Mucosa of rectum (tissue), 2 donors: ENCODE results near the gene TIMP2.

ENCODE experiments used
- H3K27ac ChIP-seq, 2 donors: one replicate each; pipeline ENCODE4 v1.7.0; 2013; ENCODE audit warnings: inconsistent platforms in 2 of 2, low read depth in 2 of 2, low read length in 2 of 2
- H3K27me3 ChIP-seq, 2 donors: one replicate each; pipeline ENCODE4 v1.7.0; 2013; ENCODE audit warnings: low read length in 2 of 2; ENCODE audit not compliant: control insufficient read depth in 2 of 2, insufficient read depth in 2 of 2
- H3K36me3 ChIP-seq, 2 donors: one replicate each; pipeline ENCODE4 v1.7.0; 2013; ENCODE audit warnings: low read length in 2 of 2; ENCODE audit not compliant: control insufficient read depth in 2 of 2, insufficient read depth in 2 of 2
- H3K4me1 ChIP-seq, 2 donors: one replicate each; pipeline ENCODE4 v1.7.0; 2013; ENCODE audit warnings: low read length in 2 of 2, mild to moderate bottlenecking in 1 of 2; ENCODE audit not compliant: control insufficient read depth in 2 of 2, insufficient read depth in 2 of 2
- H3K4me3 ChIP-seq, 2 donors: one replicate each; pipeline ENCODE4 v1.7.0; 2013; ENCODE audit warnings: low read length in 2 of 2
- H3K9ac ChIP-seq, 2 donors: one replicate each; pipeline ENCODE4 v1.7.0; 2013; ENCODE audit warnings: low read length in 2 of 2, low read depth in 1 of 2, mild to moderate bottlenecking in 1 of 2
- H3K9me3 ChIP-seq, 2 donors: one replicate each; pipeline ENCODE4 v1.7.0; 2013; ENCODE audit warnings: low read length in 2 of 2; ENCODE audit not compliant: control insufficient read depth in 2 of 2
- donor health status: healthy.
- donor health status: Normal muscosa, but diverticular disease.

Gene TIMP2

DNA sequence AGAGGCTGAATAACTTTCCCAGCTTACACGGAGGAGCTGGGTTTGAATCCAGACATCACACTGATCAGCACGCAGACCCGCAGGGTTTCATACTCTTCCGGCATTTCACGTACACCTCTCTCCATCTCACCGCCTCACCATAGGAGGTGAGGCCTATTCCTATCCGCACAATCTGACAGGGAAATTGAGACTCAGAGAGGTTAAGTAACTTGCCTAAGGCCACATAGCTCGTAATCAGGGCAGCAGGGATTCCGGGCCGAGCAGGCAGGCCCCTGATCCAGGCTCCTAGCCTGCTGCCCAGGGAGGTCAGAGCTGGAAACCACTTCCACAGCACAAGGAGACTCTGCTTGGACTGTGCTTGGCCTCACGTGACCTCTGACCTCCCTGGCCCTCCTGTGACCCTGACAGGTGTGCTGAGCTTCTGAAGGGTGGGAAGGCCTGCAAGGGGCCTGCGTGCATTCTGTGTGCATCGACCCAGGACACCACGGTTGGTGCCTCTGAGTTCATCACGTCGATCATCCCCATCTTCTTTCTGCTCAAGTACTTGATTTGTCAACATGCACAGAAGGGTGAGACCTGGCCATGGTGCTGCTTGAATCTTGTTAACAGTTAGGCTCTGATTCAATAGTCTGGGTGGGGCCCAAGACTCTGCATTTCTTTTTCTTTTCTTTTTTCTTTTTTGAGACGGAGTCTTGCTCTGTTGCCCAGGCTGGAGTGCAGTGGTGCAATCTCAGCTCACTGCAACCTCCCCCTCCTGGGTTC, 26.9 kb downstream of the TIMP2 start:
- Histone ChIP-seq H3K4me3 (no peak overlapping the region), H3K36me3 (no peaks in the 10 kb centered on the region), H3K4me1 (peaks cover 6 to 7% of the 10 kb centered on the region in 2 donors), H3K9ac (no peak overlapping the region), H3K9me3 (no peaks in the 10 kb centered on the region), H3K27me3 (no peaks in the 10 kb centered on the region), H3K27ac (no peak overlapping the region)

DNA sequence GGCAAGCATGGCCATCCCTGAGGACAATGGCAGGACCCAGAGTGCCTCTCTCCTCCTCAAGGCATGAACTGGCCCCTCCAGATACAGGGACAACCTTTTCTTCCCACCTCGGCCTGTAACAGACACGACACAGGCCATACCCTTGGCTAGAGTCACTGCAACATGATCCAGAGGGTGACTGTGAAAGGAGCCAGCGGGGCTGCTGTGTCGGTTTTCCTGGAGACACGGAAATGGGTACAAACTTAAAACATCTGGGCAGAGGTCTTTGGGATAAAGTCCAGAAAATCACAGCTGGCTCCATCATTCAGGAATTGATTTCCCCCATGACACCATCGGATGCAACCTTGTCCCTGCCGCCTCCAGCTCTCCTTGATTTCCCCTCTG, 27.5 kb downstream of the TIMP2 start:
- Histone ChIP-seq H3K4me1 (peaks cover 7 to 8% of the 10 kb centered on the region in 2 donors), H3K27ac (no peak overlapping the region), H3K4me3 (no peak overlapping the region), H3K9me3 (no peaks in the 10 kb centered on the region), H3K27me3 (no peaks in the 10 kb centered on the region), H3K36me3 (no peaks in the 10 kb centered on the region), H3K9ac (no peak overlapping the region)

DNA sequence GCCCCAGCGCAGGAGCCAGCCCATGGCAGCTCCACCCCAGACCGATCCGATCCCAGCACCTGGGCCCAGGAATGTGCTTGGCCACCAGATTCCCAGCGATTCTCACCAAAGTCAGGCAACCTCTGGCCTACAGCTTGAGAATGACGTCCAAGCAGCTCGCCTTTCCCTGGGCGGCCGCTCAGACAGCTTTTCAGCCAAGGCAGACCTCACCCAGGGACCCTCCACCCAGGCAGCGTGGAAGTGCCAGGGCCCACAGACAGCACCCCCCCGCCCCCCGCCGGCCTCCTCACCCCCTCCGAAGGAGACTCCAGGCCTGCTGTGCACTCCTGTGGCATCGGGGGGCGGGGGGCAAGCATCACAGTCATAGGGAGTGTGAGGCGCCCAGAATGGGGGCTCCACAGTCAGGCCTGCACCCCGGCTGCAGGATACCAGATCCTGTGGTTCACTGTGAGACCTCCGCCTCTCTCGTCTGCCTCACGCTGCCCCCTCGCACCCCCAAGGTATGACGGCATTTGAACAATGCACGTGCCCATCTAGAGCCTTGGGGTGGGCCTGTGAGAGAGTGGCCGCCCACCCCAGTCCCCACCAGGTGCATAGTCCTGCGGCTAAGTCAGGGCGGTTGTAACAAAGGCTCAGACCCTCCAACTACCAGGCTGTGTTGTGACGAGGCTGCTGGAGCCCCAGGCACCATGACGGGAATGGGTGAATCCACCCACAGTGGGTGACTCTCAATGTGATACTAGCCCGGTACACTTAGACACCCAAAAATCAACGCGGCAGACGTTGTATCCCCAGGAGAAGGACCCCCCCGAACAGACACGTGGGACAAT, 28.1 kb downstream of the TIMP2 start:
- Histone ChIP-seq H3K4me1 (peaks cover 7 to 13% of the 10 kb centered on the region in 2 donors), H3K9me3 (no peaks in the 10 kb centered on the region), H3K9ac (no peak overlapping the region), H3K4me3 (no peak overlapping the region), H3K27ac (no peak overlapping the region), H3K27me3 (no peaks in the 10 kb centered on the region), H3K36me3 (no peaks in the 10 kb centered on the region)

DNA sequence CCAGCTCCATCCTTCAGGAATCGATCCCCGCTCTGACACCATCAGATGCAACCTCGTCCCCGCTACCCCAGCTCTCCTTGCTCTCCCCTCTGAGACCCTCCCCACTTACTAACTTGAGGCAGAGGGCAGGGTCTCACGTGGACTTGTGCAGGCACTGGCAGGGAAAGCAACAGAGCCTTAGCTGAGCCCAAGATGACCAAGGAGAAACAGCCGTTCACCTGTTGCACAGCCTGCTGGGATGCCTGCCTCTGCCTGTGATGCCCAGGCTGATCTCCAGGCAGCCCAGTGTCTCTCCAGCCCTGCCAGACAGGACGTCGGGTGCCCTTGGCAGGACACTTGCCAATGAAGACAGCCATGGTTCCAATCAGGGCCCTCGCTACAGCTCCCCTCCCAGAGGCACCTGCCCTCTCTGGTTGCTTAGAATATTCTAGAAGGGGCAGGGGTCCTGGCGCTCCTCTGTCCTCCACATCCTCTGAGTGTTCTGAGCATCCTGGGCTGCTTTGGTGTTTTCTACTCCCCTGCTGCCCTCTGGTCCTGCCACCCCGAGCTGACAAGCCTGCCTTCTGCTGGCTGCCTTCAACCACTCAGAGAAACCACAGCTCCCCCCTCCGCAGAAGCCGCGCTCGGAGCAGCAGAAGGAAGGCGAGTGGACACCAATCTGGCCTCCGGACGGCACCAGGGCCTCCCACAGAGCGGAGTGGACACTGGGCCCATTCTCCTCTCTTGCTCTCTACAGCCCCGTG, 28.9 kb downstream of the TIMP2 start:
- no peaks in the 10 kb centered on the region for H3K9me3 ChIP-seq
- no peak overlapping the region for H3K27ac ChIP-seq
- H3K4me1 ChIP-seq = peaks cover 10 to 21% of the 10 kb centered on the region in 2 donors
- H3K4me3 ChIP-seq = no peak overlapping the region
- H3K36me3 ChIP-seq = no peaks in the 10 kb centered on the region
- H3K27me3 ChIP-seq = no peaks in the 10 kb centered on the region
- H3K9ac ChIP-seq = no peak overlapping the region

DNA sequence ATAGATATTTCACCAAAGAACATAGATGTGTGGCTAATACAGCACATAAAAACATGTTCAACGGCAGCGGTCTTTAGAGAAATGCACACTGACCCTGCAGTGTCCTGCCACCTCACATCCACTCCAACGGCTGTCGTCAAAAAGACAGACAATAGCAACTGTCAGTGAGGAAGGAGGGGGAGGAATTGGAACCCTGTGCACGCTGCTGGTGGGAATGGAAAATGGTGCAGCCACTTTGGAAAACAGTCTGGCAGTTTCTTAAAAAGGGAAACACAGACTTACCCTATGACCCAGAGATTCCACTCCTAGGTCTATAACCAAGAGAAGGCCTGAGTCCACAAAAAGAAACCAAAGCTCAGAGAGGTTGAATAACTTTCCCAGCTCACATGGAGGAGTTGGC, 29.9 kb downstream of the TIMP2 start:
- Histone ChIP-seq H3K36me3 (no peaks in the 10 kb centered on the region), H3K27ac (no peak overlapping the region), H3K27me3 (no peaks in the 10 kb centered on the region), H3K4me3 (no peak overlapping the region), H3K9me3 (no peaks in the 10 kb centered on the region), H3K9ac (no peak overlapping the region), H3K4me1 (peaks cover 10 to 24% of the 10 kb centered on the region in 2 donors)

DNA sequence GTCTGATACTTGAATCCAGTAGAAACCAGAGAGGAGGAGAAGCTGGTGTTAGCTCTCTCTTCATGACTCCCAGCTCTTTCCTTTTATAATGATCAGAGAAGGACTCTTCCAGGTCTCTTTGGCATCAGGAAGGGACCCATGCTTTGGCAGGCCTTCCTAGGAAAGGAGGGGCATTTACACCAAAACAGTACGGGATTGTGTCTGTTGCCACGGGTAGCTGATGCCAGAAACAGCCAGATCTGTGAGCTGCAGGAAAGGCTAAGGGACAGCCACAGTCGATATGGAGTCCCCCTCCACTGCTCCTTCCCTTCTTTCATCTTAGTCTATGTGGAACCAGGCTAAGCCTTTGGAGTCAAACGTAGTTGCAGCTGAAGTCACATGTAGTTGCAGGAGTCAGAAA, 31.5 kb downstream of the TIMP2 start:
- Histone ChIP-seq H3K27ac (no peak overlapping the region), H3K27me3 (no peaks in the 10 kb centered on the region), H3K36me3 (no peaks in the 10 kb centered on the region), H3K4me3 (no peak overlapping the region), H3K9me3 (no peaks in the 10 kb centered on the region), H3K9ac (no peak overlapping the region), H3K4me1 (peaks cover 10 to 24% of the 10 kb centered on the region in 2 donors)

DNA sequence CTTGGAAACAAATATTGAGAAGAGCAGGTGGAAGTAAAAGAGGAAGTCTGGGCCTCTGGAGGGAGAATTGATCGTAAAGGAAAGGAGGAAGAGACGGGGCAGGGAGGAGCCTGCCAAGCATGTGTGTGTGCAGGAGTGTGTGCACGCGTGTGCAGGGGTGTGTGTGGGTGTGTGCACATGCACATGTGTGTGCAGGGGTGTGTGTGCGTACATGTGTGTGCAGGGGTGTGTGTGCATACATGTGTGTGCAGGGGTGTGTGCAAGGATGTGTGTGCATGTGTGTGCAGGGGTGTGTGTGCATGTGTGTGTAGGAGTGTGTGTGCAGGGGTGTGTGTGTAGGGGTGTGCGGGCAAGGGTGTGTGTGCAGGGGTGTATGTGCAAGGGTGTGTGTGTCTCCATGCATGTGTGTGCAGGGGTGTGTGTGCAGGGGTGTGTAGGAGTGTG, 32.2 kb downstream of the TIMP2 start:
- H3K27ac ChIP-seq = no peak overlapping the region
- H3K4me1 ChIP-seq = peaks cover 10 to 24% of the 10 kb centered on the region in 2 donors
- no peaks in the 10 kb centered on the region for H3K36me3 ChIP-seq
- H3K27me3 ChIP-seq = no peaks in the 10 kb centered on the region
- H3K4me3 ChIP-seq = no peak overlapping the region
- H3K9ac ChIP-seq = no peak overlapping the region
- H3K9me3 ChIP-seq = no peaks in the 10 kb centered on the region

DNA sequence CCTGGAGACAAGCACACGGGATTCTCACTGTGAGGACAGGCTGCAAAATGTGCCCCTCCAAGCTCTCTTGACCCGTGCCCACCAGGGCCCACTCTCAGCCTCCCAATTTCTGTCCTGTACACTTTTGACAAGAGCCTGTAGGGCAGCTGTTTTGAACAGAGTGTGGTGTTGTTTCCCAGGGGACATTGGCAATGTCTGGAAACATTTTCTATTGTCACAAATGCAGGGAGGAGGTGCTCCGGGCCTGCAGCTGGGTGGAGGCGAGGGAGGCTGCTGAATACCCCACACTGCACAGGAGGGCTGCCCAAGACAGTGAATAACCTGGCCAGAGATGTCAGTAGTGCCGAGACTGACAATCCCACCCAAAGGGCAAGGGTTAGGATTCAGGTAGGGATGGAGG, 32.7 kb downstream of the TIMP2 start:
- H3K4me1 ChIP-seq = peaks cover 10 to 24% of the 10 kb centered on the region in 2 donors
- H3K27ac ChIP-seq = no peak overlapping the region
- H3K9ac ChIP-seq = no peak overlapping the region
- H3K4me3 ChIP-seq = no peak overlapping the region
- H3K9me3 ChIP-seq = no peaks in the 10 kb centered on the region
- no peaks in the 10 kb centered on the region for H3K36me3 ChIP-seq
- H3K27me3 ChIP-seq = no peaks in the 10 kb centered on the region

DNA sequence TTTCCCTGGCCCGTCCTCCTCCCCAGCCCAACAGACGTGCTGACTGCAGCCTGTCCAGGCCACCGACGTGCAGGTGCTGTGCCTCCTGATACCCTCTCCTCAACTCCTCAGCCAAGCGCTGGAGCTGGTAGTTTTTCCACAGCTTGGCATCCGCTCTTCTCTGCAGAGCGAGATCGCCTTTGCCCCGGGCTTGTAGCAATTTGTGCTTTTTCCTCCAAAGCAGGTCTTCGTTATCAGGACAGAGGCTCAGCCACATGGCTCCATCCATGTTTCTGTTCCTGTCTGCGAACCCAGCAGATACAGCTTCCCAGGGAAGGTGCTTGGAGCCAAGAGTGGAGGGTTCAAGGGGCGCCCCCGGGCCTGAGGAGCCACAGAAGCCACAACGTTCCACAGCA, 33.1 kb downstream of the TIMP2 start:
- peak overlapping the region; percentile 20 to 58 for H3K27ac ChIP-seq
- H3K27me3 ChIP-seq = no peaks in the 10 kb centered on the region
- no peak overlapping the region for H3K4me3 ChIP-seq
- no peaks in the 10 kb centered on the region for H3K36me3 ChIP-seq
- peaks cover 10 to 24% of the 10 kb centered on the region in 2 donors for H3K4me1 ChIP-seq
- H3K9me3 ChIP-seq = no peaks in the 10 kb centered on the region
- no peak overlapping the region for H3K9ac ChIP-seq
